ENCODE data around the gene LCNL1. TPM values are rescaled to one million over a fixed set of nuclear protein-coding genes. Genes with fewer than 3 reads are reported as not detected.
A peak's percentile ranks its signal among the peaks of the same experiment; 100 is the strongest.

LCNL1 gene
- total RNA-seq, 1 donor from 2014 or later, result 1.9 TPM

GRCh38 chr9:136956604-136957003 lies 26.2 kb upstream of the LCNL1 start:
- DNase-seq, result no peak
- H3K4me3 ChIP-seq, result no peak overlapping the region
- no peak for TF ChIP-seq CTCF (IDR thresholded peaks at IDR 0.05)
- no peak overlapping the region for H3K27ac ChIP-seq
- intact Hi-C loops (cut with DNase I), result no loop called here
- ATAC-seq, result no peak
- H3K36me3 ChIP-seq, result no peaks in the 10 kb centered on the region
- H3K27me3 ChIP-seq (ENCODE audit: low read depth), result no peaks in the 10 kb centered on the region
- H3K4me1 ChIP-seq, result no peaks in the 10 kb centered on the region
- no peaks in the 10 kb centered on the region for H3K9me3 ChIP-seq

DNA sequence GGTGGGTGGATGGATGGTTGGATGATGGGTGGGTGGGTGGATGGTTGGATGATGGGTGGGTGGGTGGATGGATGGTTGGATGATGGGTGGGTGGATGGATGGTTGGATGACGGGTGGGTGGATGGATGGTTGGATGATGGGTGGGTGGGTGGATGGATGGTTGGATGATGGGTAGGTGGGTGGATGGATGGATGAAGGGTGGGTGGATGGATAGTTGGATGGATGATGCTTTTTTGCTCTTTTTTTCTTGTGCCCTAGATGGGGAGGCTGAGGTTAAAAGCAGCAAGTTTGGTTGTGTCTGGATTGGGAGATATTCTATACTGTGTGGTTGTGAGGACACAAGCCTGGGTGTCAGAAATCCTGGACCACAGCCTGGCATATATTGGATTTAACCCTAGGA lies 25.3 kb upstream of the LCNL1 start:
- Histone ChIP-seq H3K4me1 (no peaks in the 10 kb centered on the region), H3K36me3 (no peaks in the 10 kb centered on the region), H3K27me3 (ENCODE audit: low read depth) (no peaks in the 10 kb centered on the region), H3K27ac (no peak overlapping the region), H3K9me3 (no peaks in the 10 kb centered on the region), H3K4me3 (no peak overlapping the region)
- intact Hi-C loops (cut with DNase I), result no loop called here
- ATAC-seq (no peak), DNase-seq (no peak)
- no peak for TF ChIP-seq CTCF (IDR thresholded peaks at IDR 0.05)

- no peaks in the 10 kb centered on the region for H3K4me1 ChIP-seq
- no peaks in the 10 kb centered on the region for H3K36me3 ChIP-seq
- no peaks in the 10 kb centered on the region for H3K9me3 ChIP-seq
- no peak for DNase-seq
- H3K27ac ChIP-seq, result no peak overlapping the region
- no peak for ATAC-seq
- TF ChIP-seq CTCF (IDR thresholded peaks at IDR 0.05), result no peak
- intact Hi-C loops (cut with DNase I), result no loop called here
- no peaks in the 10 kb centered on the region for H3K27me3 ChIP-seq (ENCODE audit: low read depth)
- no peak overlapping the region for H3K4me3 ChIP-seq
These were observed 24.9 kb upstream of the LCNL1 start for GRCh38 chr9:136957901-136958300.

DNA sequence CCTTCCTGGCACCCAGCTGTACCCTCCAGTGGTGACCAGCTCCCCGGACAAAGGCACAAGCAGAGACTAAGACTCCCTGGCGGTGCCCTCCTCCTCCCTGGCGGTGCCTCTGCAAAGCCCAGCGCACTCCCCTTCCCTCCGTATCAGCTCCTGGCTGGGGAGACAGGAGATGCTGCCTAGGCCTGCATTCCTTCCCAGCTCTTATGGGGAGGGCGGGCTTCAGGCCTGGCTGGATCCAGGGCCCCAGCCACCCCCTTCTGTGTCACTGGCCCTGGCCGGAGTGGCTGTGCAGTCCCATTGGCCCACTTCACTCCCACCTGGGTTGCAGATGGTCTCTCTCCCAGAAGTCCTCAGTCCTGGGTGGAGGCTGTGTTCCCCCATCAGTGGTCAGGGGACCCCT lies 24.3 kb upstream of the LCNL1 start:
- TF ChIP-seq CTCF (IDR thresholded peaks at IDR 0.05), result no peak
- H3K36me3 ChIP-seq, result no peaks in the 10 kb centered on the region
- ATAC-seq, result no peak
- intact Hi-C loops (cut with DNase I), result no loop called here
- no peaks in the 10 kb centered on the region for H3K27me3 ChIP-seq (ENCODE audit: low read depth)
- no peaks in the 10 kb centered on the region for H3K4me1 ChIP-seq
- no peak overlapping the region for H3K4me3 ChIP-seq
- no peak for DNase-seq
- no peaks in the 10 kb centered on the region for H3K9me3 ChIP-seq
- H3K27ac ChIP-seq, result no peak overlapping the region

DNA sequence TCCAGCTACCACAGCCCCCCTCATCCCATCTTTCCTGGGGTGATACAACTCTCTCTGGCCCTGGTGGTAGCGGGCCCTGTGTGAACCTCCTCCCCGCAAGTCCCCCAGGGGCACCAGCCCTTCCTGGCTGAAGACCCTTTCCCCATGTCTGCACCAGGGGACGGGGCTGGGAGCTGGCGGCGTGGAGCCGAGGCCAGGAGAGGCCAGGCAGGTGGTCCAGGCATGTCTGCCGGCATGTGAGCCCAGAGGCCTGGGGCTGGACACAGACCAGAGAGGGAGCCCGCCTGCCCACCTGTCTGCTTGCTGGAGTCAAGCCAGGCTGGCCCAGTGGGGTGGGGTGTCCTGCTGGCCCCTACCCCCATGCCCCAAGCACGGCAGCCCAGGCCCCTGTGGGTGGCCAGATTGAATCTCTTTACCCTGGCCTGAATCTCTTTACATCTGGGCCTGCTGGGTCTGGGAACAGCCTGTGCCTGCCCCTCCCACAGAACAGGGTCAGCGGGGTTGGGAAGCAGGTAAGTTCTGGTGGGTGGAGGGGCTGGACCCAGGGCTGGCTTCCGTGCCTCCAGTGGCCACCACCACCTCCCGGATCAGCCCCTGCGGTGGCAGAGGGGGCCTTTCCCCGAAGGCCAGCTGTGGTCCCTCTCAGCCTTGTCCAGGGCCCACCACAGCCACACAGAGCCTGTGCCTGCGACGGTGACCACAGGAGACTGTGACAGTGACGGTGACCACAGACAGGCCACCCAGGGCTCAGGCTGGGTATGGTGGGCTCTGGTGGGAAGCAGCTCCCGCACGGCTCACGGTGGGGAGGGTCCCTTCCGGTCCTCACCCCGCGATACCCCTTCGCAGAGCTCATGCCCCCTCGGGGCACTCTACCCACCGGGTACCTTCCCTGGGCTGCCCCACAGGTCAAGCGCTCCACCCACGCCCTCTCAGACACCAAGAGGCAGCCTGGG lies 23.6 kb upstream of the LCNL1 start:
- DNase-seq, result no peak
- Histone ChIP-seq H3K36me3 (no peaks in the 10 kb centered on the region), H3K27ac (peak overlapping the region; percentile 31), H3K4me3 (no peak overlapping the region), H3K4me1 (no peaks in the 10 kb centered on the region), H3K9me3 (no peaks in the 10 kb centered on the region), H3K27me3 (ENCODE audit: low read depth) (no peaks in the 10 kb centered on the region)
- no peak for TF ChIP-seq CTCF (IDR thresholded peaks at IDR 0.05)
- peak in 1 of 2 donors; percentile 16 for ATAC-seq
- intact Hi-C loops (cut with DNase I), result no loop called here

Data from lower lobe of right lung (tissue), 2 donors.